DND-41 (cell line): ENCODE measurements around the gene GALM.

Experiments
- CTCF ChIP-seq: IDR thresholded peaks from 2 replicates; pipeline ENCODE4 v1.5.1; 2012; ENCODE audit warnings: borderline replicate concordance, low read length, moderate library complexity, mild to moderate bottlenecking; ENCODE audit not compliant: poor library complexity, severe bottlenecking; ENCODE audit errors: extremely low read depth
- EZH2 ChIP-seq: IDR thresholded peaks from 3 replicates; pipeline ENCODE4 v1.6.1; 2012; ENCODE audit warnings: borderline replicate concordance, low read depth, mild to moderate bottlenecking, moderate library complexity, low read length, inconsistent platforms; ENCODE audit not compliant: severe bottlenecking

GRCh38 chr2:38763728-38764127 is 97.8 kb downstream of the GALM start:
- TF ChIP-seq EZH2 (no peak), CTCF (no peak)
